Activated CD4-positive, alpha-beta T cell treated with anti-CD3 and anti-CD28 coated beads for 24 hours (primary cell): ENCODE results near the gene QSOX1.
"Not testable (repeated sequence)": the region's sequence is repeated elsewhere in the genome, so short reads cannot be mapped to it uniquely, and the experiment has no call there.

Experiments
- DNase-seq, 2 donors: peaks; one replicate each; pipeline ENCODE4 v3.0.0-alpha.2; 2020; ENCODE audit warnings: low read depth in 2 of 2

QSOX1 gene, protein sequence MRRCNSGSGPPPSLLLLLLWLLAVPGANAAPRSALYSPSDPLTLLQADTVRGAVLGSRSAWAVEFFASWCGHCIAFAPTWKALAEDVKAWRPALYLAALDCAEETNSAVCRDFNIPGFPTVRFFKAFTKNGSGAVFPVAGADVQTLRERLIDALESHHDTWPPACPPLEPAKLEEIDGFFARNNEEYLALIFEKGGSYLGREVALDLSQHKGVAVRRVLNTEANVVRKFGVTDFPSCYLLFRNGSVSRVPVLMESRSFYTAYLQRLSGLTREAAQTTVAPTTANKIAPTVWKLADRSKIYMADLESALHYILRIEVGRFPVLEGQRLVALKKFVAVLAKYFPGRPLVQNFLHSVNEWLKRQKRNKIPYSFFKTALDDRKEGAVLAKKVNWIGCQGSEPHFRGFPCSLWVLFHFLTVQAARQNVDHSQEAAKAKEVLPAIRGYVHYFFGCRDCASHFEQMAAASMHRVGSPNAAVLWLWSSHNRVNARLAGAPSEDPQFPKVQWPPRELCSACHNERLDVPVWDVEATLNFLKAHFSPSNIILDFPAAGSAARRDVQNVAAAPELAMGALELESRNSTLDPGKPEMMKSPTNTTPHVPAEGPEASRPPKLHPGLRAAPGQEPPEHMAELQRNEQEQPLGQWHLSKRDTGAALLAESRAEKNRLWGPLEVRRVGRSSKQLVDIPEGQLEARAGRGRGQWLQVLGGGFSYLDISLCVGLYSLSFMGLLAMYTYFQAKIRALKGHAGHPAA

GRCh38 chr1:180154325-180155181 is at the start of gene QSOX1:
TSS of gene QSOX1 (plus strand) at chr1:180154869. CDS start at chr1:180154908, 39 bp downstream.
- peak; percentile 75 to 77 for DNase-seq

GRCh38 chr1:180112091-180112490 is 42.6 kb upstream of the QSOX1 start:
- DNase-seq = no peak

GRCh38 chr1:180112984-180113647 is 41.6 kb upstream of the QSOX1 start:
- DNase-seq = no peak

DNA sequence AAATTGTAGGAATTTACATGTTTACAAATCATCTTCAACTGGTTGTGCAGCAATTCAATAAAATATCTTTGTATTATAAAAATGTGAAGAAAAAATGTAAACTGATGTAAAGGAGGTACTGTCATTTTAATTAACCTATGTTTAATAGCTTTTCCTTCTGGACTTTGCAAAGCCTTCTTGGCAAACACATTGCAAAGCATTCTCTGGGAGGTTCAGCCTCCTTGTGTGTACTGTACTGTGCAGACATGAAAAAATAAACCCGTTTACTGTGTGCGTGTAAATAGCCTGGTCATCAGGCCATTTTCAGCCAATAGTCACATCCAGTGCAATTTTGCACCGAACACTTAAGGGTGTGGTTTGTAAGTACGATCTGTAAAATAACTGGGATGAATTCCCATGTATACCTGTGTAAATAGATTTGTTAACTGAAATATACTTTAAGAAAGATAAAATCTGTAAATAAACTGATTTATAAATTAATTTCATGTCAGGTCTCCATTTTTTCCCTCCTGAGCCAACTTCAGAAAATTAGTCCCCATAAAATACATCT is 40.2 kb upstream of the QSOX1 start:
- no peak for DNase-seq

- DNase-seq = no peak
Measured at GRCh38 chr1:180116964-180117763, 37.5 kb upstream of the QSOX1 start.

DNA sequence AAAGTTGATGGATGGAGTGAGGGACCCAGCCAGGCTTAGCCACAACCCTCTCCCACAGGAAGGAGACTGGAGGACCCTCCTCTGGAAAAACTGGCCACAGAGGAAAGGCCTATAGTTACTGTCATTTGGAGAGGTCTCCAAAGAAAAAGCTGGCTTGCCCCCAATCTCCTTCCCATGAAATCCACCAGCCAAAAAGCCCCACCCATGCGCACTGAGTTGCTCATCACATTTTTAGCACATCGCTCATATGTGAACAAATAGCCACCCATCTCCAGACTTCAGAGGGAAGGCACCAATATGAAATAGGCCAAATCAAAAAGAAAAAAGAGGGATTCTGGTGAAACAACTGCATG is 36.9 kb upstream of the QSOX1 start:
- DNase-seq = no peak

GRCh38 chr1:180119837-180120236 is 34.8 kb upstream of the QSOX1 start:
- no peak for DNase-seq

GRCh38 chr1:180123463-180123936 is 31.2 kb upstream of the QSOX1 start:
- no peak for DNase-seq

- no peak for DNase-seq
Measured at GRCh38 chr1:180130651-180131050, 24.0 kb upstream of the QSOX1 start.

DNA sequence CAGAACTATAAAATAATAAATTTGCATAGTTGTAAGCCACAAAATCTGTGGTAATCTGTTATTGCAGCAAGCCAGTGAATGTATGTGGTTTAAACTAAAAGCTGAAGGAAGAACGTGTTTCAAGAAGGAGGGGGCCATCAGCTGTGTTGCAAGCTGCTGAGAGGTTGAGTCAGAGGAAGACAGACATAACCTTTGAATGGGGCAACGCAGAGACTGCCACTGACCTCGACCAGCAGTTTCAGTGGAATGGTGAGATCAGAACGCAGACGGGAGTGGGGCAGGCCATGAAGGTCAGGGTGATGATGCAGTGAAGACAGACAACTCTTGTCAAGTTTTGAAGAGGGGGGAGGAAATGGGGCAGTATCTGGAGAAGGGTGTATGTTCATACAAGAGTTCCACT is 23.2 kb upstream of the QSOX1 start:
- DNase-seq = no peak

DNA sequence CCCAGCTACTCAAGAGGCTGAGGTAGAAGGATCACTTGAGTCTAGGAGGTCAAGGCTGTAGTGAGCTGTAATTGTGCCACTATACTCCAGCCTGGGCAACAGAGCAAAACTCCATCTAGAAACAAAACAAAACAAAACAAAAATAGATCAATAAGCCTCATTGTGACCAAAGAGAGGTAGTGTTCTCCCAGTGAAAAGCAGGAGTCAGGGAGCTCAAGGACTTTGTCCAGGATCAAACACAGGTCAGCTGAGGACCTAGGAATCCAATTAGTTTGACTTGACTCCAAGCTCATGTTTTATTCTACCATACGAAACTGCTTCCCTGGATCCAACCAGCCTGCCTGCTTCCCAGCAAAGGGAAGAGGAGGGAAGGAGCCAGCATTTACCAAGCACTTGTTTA is 21.5 kb upstream of the QSOX1 start:
- DNase-seq = no peak

- not testable (repeated sequence) for DNase-seq
Measured at GRCh38 chr1:180133688-180134087, 21.0 kb upstream of the QSOX1 start.

GRCh38 chr1:180135535-180135934 is 19.1 kb upstream of the QSOX1 start:
- no peak for DNase-seq

- DNase-seq = no peak
Measured at GRCh38 chr1:180136331-180136967, 18.2 kb upstream of the QSOX1 start.

DNA sequence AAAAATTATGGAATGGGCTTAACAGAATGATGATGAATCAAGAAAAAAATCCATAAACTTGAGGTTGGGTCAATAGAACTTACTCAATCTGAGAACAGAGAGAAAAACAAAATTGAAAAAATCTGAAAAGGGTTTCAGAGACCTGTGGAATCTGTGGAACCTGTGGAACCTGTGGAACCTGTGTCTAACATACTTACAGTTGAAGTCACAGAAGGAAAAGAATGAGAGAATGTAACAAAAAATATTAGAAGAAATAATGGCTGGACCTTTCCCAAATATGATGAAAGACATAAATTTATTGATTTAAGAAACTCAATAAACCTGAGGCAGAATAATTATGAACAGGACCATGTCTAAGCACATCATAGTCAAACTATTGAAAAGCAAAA is 17.7 kb upstream of the QSOX1 start:
- no peak for DNase-seq

DNA sequence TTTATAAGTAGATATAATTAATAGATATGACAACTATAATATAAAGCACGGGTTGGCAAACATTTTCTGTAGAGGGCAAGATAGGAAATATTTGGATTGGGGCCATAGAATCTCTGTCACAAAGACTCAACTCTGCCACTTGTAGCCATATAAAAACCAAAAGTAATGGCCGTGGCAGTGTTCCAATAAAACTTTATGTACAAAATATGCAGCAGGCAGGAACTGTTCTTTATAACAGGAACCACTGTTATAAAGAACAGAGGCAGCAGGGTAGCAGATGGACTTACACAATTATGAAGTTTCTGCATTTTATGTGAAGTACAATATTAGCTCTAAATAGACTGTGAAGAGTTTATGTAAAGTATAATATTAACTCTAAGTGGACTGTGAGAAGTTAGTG is 16.9 kb upstream of the QSOX1 start:
- DNase-seq = no peak

- DNase-seq = no peak
Measured at GRCh38 chr1:180141381-180141934, 13.2 kb upstream of the QSOX1 start.

DNA sequence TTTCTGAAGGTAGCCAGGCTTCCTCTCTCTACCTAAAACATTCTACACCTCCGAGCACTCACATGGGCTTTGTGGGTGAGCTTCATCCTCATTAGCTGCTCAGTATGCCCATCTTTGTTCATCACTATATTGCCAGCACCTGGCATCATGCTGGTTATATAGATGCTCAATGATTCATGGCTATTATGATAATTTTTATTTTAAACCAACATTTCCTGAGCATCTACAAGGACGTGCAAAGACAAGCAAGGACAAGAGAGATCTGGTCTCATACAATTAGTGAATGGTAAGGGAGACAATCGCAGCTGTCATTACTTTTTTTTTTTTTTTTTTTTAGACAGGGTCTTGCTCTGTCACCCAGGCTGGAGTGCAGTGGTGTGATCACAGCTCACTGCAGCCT is 11.3 kb upstream of the QSOX1 start:
- DNase-seq = no peak

- DNase-seq = no peak
Measured at GRCh38 chr1:180144659-180145357, 9.9 kb upstream of the QSOX1 start.
